ENCODE measurements around the gene BAZ1B.
"Not testable (repeated sequence)": the region's sequence is repeated elsewhere in the genome, so short reads cannot be mapped to it uniquely, and the experiment has no call there.

The BAZ1B gene

GRCh38 chr7:73504017-73504416 lies 18.1 kb downstream of the BAZ1B start:
- DNase-seq (ENCODE audit: low read depth) = no peak

GRCh38 chr7:73503229-73503628 lies 18.9 kb downstream of the BAZ1B start:
- no peak for DNase-seq (ENCODE audit: low read depth)

GRCh38 chr7:73496626-73497025 lies 25.5 kb downstream of the BAZ1B start:
- no peak for DNase-seq (ENCODE audit: low read depth)

DNA sequence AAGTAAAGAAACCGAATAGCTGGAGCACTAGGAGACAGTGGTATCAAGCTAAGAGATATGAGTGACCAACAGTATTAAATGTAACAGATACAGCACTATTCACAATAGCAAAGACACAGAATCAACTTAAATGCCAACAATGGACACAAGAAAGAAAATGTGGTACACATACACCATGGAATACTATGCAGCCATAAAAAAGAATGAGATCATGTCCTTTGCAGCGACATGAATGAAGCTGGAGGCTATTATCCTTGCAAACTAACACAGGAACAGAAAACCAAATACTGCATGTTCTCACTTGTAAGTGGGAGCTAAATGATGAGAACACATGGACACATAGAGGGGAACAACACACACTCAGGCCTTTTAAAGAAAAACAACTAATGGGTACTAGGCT lies 26.6 kb downstream of the BAZ1B start:
- not testable (repeated sequence) for DNase-seq (ENCODE audit: low read depth)

GRCh38 chr7:73489976-73490375 lies 32.1 kb downstream of the BAZ1B start:
- no peak for DNase-seq (ENCODE audit: low read depth)

DNA sequence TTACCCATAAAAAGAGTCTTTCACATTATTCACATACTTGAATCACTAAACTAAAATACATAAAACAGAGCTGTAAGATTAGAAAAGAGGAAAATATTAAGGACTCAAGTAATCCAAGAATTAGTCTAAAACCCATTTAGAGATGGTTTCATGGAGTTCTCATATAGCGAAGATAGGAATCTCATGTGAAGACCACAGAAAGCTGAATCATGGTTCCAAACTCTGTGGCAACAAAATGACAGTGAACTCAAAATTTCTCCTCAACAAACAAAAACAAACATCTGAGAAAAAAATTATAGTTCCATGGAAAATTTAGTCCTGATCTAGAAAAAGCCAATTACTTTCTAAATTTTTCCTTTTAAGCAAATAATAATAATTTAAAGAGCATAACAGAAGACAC lies 34.6 kb downstream of the BAZ1B start:
- DNase-seq (ENCODE audit: low read depth) = no peak

- no peak for DNase-seq (ENCODE audit: low read depth)
Measured at GRCh38 chr7:73483171-73483570, 38.9 kb downstream of the BAZ1B start.

DNA sequence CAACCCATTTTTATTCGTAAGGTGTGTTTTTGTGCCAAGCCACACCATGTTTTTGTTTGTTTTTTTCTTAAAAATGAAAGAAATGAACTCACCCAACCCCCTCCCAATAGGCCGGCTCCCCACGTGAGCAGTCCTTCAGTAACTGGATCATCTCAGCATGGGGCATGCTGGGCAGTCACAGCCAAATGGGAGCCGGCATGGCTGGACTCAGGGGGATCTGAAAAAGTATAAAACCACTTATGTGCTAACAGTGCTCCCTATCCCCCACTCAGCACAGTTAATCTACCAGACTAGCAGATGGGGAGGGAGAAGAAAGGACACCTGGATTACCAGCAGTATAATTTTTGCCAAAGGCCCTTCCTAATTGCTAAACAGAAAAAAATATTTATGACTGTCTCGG lies 39.3 kb downstream of the BAZ1B start:
- no peak for DNase-seq (ENCODE audit: low read depth)

GRCh38 chr7:73481521-73481920 lies 40.6 kb downstream of the BAZ1B start:
- not testable (repeated sequence) for DNase-seq (ENCODE audit: low read depth)

- no peak for DNase-seq (ENCODE audit: low read depth)
Measured at GRCh38 chr7:73478549-73478948, 43.5 kb downstream of the BAZ1B start.

DNA sequence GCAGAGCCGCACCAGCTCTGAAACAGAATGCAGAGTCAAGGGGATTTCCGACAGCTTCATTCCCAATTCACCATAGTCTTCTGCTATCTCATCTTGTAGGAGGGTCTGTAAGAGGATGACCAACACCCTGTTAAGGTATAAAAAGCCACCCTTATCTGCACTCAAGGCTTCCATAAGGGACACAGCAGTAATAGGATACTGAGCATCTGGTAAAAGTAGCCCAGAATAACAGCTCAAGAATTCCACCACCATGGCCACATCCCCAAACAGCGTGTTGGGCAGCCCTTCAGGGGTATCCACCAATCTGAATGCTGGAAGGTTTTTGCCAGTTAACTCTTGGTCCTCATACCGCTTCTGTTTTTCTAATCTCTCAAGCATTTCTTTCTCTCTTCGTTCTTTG lies 44.7 kb downstream of the BAZ1B start:
- no peak for DNase-seq (ENCODE audit: low read depth)

- no peak for DNase-seq (ENCODE audit: low read depth)
Measured at GRCh38 chr7:73470208-73470607, 51.9 kb downstream of the BAZ1B start.

- not testable (repeated sequence) for DNase-seq (ENCODE audit: low read depth)
Measured at GRCh38 chr7:73467046-73467445, 55.0 kb downstream of the BAZ1B start.

DNA sequence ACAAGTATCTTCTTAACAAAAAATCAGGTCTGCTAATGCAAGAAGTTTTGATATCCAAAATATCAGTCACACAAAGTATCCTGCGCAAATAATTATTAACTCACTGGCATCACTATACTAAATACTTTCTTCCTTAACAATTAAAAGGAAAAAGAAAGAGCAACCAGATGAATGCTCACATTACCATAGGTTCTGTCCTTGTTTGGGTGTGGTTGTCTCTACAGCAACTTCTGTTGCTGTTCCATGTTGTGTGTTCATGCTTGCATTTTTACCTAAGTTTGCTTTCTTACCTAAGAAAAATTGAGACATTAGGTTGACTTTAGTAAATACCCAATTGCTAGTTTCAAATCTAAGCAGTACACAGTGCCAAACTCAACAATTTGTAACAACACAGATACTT lies 56.0 kb downstream of the BAZ1B start:
- no peak for DNase-seq (ENCODE audit: low read depth)

GRCh38 chr7:73463966-73464365 lies 58.1 kb downstream of the BAZ1B start:
- no peak for DNase-seq (ENCODE audit: low read depth)

DNA sequence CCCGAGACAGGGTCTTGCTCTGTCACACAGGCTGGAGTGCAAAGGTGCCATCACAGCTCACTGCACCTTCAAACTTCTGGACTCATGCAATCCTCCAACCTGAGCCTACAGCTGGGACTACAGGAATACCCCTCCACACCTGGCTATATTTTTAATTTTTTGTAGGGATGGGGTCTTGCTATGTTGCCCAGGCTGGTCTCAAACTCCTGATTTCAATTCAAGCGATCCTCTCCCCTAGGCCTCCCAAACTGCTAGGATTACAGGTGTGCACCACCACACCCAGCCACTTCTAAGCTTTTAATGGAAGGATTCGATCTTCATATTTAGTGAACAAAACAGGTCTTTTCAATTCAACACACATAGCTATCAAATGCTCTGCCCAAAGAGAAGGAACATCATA lies 58.8 kb downstream of the BAZ1B start:
- no peak for DNase-seq (ENCODE audit: low read depth)

DNA sequence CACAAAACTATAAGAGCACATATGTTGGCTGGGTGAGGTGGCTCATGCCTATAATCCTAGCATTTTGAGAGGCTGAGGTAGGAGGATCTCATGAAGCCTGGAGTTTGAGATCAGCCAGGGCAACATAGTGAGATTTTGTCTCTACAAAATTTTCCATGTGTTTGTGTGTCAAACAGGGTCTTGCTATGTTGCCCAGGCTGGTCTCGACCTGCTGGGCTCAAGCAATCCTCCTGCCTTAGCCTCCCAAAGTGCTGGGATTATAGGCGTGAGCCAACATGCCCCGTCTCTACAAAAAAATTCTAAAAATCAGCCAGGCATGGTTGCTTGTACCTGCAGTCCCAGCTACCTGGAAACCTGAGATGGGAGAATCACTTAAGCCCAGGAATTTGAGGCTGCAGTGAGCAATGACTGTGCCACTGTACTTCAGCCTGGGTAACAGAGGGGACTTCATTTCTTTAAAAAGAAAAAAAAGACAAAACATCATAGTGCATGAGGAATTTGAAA lies 60.3 kb downstream of the BAZ1B start:
- no peak for DNase-seq (ENCODE audit: low read depth)

- DNase-seq (ENCODE audit: low read depth) = no peak
Measured at GRCh38 chr7:73454424-73454823, 67.7 kb downstream of the BAZ1B start.

GRCh38 chr7:73452999-73453635 lies 69.0 kb downstream of the BAZ1B start:
- no peak for DNase-seq (ENCODE audit: low read depth)

DNA sequence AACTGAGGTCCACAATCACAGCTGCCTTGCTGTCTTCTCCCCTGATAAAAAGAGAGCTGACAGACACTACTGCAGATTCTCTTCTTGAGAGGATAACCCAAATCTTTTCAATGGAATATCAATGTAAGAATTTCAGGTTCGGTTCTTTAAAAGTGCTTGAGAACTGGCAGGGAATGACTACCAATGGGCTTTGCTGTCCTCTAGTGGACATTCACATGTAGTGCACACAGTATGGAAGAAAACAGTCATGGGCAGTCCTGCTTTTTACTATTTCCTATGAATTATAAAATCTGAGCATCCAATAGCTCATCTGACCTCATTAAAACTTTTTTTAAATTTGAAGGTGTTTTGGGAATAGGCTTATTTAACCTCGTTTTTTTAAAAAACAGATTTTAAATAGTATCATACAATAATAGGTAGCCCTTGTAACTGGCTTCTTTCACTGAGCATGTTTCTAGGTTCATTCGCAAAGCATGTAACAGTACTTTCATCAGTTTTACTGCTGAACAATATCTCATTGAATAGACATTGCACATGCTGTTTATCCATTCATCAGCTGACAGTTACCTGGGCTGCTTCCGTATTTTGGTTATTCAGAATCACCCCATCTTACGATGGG lies 70.2 kb downstream of the BAZ1B start:
- DNase-seq (ENCODE audit: low read depth) = no peak

DNA sequence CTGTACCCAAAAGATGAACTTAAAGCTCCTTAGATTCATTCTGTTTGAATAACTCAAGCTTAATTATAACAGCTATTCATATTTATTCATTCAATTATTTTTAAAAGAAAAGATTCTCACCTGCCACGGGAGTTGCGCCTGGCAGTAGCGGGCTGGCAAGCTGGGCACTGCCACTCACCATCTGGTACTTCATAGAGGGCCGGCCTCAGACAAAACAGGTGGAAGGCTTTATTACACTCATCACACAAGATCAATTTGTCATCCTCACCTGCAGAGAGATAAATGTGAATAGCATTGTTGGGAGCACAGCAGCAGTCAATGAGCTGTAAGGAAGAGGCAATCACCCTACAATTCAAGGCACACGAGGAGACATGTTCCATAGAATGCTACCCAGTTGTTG lies 72.7 kb downstream of the BAZ1B start:
- DNase-seq (ENCODE audit: low read depth) = no peak

- DNase-seq (ENCODE audit: low read depth) = no peak
Measured at GRCh38 chr7:73448609-73449008, 73.5 kb downstream of the BAZ1B start.

GRCh38 chr7:73447121-73447733 lies 74.9 kb downstream of the BAZ1B start:
- DNase-seq (ENCODE audit: low read depth) = no peak

DNA sequence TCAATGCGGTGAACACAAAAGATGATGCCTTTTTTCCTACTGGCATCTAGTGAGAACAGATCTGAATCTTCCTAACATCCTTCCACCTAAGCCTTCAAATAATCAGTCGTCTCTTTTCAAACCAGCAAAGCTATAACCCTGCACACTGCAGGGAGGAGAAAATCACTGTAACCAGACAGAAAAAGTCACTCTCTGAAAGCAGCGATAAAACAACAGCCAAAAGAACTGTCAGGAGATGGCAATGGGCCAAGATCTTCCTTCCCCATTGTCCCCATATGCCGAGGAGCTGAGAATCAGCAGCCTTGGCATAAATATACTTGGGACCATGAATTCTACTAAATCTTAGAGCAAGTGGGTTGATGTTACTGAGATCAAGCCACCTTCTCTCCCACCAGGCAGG lies 75.4 kb downstream of the BAZ1B start:
- no peak for DNase-seq (ENCODE audit: low read depth)

Data from stimulated activated CD8-positive, alpha-beta memory T cell treated with anti-CD3 and anti-CD28 coated beads, Interleukin-15, amount 100 ng/mL, for 1 hour (primary cell).